IMR-90 (cell line): ENCODE results near the gene TFE3. TPM values are rescaled to one million over a fixed set of nuclear protein-coding genes. Genes with fewer than 3 reads are reported as not detected.

ENCODE experiments used
- ATAC-seq: fragments of 200-7000 bp; cut with Tn5 transposase; 2 replicates; pipeline ENCODE4 v1.9.1; 2020; ENCODE audit warnings: low read depth, mild to moderate bottlenecking, moderate library complexity
- BruUV-seq: library from RNA; stranded (reverse); fragments of 400-500 nt; replicated peaks from 2 replicates; lab custom pipeline; 2021; lab: Mats Ljungman, UMichigan
- CTCF ChIA-PET: fragments of 300-600 bp; formaldehyde crosslinking; extraction: SDS; loops from one replicate; lab custom pipeline; 2021; ENCODE audit warnings: antibody characterized with exemption; lab: Yijun Ruan, JAX
- POLR2A ChIA-PET: fragments of 300-600 bp; sonication (Branson Sonifier 250); formaldehyde crosslinking; loops from one replicate; lab custom pipeline; 2022; ENCODE audit warnings: antibody characterized with exemption; ENCODE audit not compliant: unreplicated experiment; lab: Charles Lee
- DNase-seq: peaks from one replicate; pipeline ENCODE4 v3.0.0; 2013
- H2AFZ ChIP-seq: replicated peaks from 2 replicates; pipeline ENCODE3; 2013; ENCODE audit warnings: low read length, mild to moderate bottlenecking; ENCODE audit not compliant: poor library complexity
- H2AK5ac ChIP-seq: 2 replicates; pipeline ENCODE4 v1.6.1; 2013; ENCODE audit warnings: low read depth, low read length, inconsistent platforms
- H2AK9ac ChIP-seq: replicated peaks from 2 replicates; pipeline ENCODE3; 2013; ENCODE audit warnings: mild to moderate bottlenecking, low read depth, low read length, moderate library complexity; ENCODE audit not compliant: poor library complexity
- H2BK120ac ChIP-seq: 2 replicates; pipeline ENCODE4 v1.6.1; 2013; ENCODE audit warnings: low read depth, low read length, inconsistent platforms
- H2BK15ac ChIP-seq: 3 replicates; pipeline ENCODE4 v1.6.1; 2013; ENCODE audit warnings: low read depth, low read length, inconsistent platforms
- H2BK20ac ChIP-seq: 2 replicates; pipeline ENCODE4 v1.6.1; 2013; ENCODE audit warnings: low read depth, mild to moderate bottlenecking, inconsistent platforms, low read length, moderate library complexity
- H2BK5ac ChIP-seq: 2 replicates; pipeline ENCODE4 v1.6.1; 2013; ENCODE audit warnings: mild to moderate bottlenecking, low read depth, low read length, inconsistent platforms; ENCODE audit not compliant: poor library complexity, severe bottlenecking
- H3K14ac ChIP-seq: replicated peaks from 2 replicates; pipeline ENCODE4 v1.6.1; 2013; ENCODE audit warnings: low read depth, low read length, inconsistent platforms
- H3K18ac ChIP-seq: 2 replicates; pipeline ENCODE4 v1.6.1; 2013; ENCODE audit warnings: low read depth, low read length, control low read depth
- H3K23ac ChIP-seq: 2 replicates; pipeline ENCODE4 v1.6.1; 2013; ENCODE audit warnings: low read depth, low read length, inconsistent platforms
- H3K27ac ChIP-seq: 2 replicates; pipeline ENCODE4 v1.5.1; 2013; ENCODE audit warnings: mild to moderate bottlenecking, control low read depth, low read length; ENCODE audit not compliant: insufficient read depth
- H3K27me3 ChIP-seq: 2 replicates; pipeline ENCODE4 v1.6.1; 2013; ENCODE audit warnings: low read length; ENCODE audit not compliant: control insufficient read depth, insufficient read depth
- H3K36me3 ChIP-seq: 2 replicates; pipeline ENCODE4 v1.6.1; 2013; ENCODE audit warnings: low read length, mixed read lengths; ENCODE audit not compliant: control insufficient read depth, insufficient read depth
- H3K4ac ChIP-seq: 2 replicates; pipeline ENCODE4 v1.6.1; 2013; ENCODE audit warnings: low read depth, low read length, inconsistent platforms
- H3K4me1 ChIP-seq: 2 replicates; pipeline ENCODE4 v1.6.1; 2013; ENCODE audit warnings: low read length, mixed read lengths; ENCODE audit not compliant: control insufficient read depth, insufficient read depth
- H3K4me2 ChIP-seq: 2 replicates; pipeline ENCODE4 v1.6.1; 2013; ENCODE audit warnings: low read depth, mild to moderate bottlenecking, control low read depth, low read length, moderate library complexity
- H3K4me3 ChIP-seq: 2 replicates; pipeline ENCODE4 v1.5.1; 2013; ENCODE audit warnings: low read depth, mild to moderate bottlenecking, control low read depth, low read length, moderate library complexity; ENCODE audit not compliant: insufficient read depth
- H3K56ac ChIP-seq: 2 replicates; pipeline ENCODE4 v1.6.1; 2013; ENCODE audit warnings: low read length, inconsistent platforms; ENCODE audit not compliant: insufficient read depth; ENCODE audit errors: extremely low read depth
- H3K79me1 ChIP-seq, 2 experiments: 2 replicates each; pipeline ENCODE4 v1.6.1; 2013; ENCODE audit warnings: low read length in 2 of 2, inconsistent platforms in 1 of 2, low read depth in 1 of 2
- H3K9ac ChIP-seq: 2 replicates; pipeline ENCODE4 v1.6.1; 2013; ENCODE audit warnings: low read depth, low read length, control low read depth
- H3K9me1 ChIP-seq: 2 replicates; pipeline ENCODE4 v1.6.1; 2013; ENCODE audit warnings: low read length, inconsistent platforms; ENCODE audit not compliant: insufficient read depth
- H3K9me3 ChIP-seq: 2 replicates; pipeline ENCODE4 v1.6.1; 2013; ENCODE audit warnings: low read length; ENCODE audit not compliant: control insufficient read depth, insufficient read depth
- H4K20me1 ChIP-seq: 2 replicates; pipeline ENCODE4 v1.6.1; 2013; ENCODE audit warnings: low read length, inconsistent platforms; ENCODE audit not compliant: insufficient read depth
- H4K5ac ChIP-seq: 2 replicates; pipeline ENCODE4 v1.6.1; 2013; ENCODE audit warnings: mild to moderate bottlenecking, low read depth, low read length, control low read depth
- H4K8ac ChIP-seq, 2 experiments: 2 replicates each; pipeline ENCODE4 v1.6.1; 2013; ENCODE audit warnings: low read depth in 2 of 2, low read length in 2 of 2, control low read depth in 1 of 2, inconsistent platforms in 1 of 2
- H4K91ac ChIP-seq: 2 replicates; pipeline ENCODE4 v1.6.1; 2013; ENCODE audit warnings: low read depth, low read length, inconsistent platforms; ENCODE audit not compliant: insufficient read depth
- BHLHE40 ChIP-seq: fragments of 150-350 bp; IDR thresholded peaks from 2 replicates; pipeline ENCODE4 v1.6.1; 2016; ENCODE audit warnings: mild to moderate bottlenecking, low read depth, low read length
- CEBPB ChIP-seq: IDR thresholded peaks from 2 replicates; pipeline ENCODE4 v1.6.1; 2012; ENCODE audit warnings: low read depth, low read length, improper control_type of control experiment
- FOS ChIP-seq: fragments of 150-350 bp; IDR thresholded peaks from 2 replicates; pipeline ENCODE4 v1.6.1; 2016; ENCODE audit warnings: low read depth, low read length
- MAZ ChIP-seq: IDR thresholded peaks from 2 replicates; pipeline ENCODE4 v1.6.1; 2012; ENCODE audit warnings: low read depth, mild to moderate bottlenecking, low read length, improper control_type of control experiment, moderate library complexity, borderline replicate concordance
- MXI1 ChIP-seq: IDR thresholded peaks from 2 replicates; pipeline ENCODE4 v1.6.1; 2012; ENCODE audit warnings: low read depth, mild to moderate bottlenecking, low read length, moderate library complexity, borderline replicate concordance
- POLR2A ChIP-seq: IDR thresholded peaks from 2 replicates; pipeline ENCODE4 v1.6.1; 2012; ENCODE audit warnings: mild to moderate bottlenecking, low read depth, low read length
- RCOR1 ChIP-seq: IDR thresholded peaks from 2 replicates; pipeline ENCODE4 v1.6.1; 2012; ENCODE audit warnings: mild to moderate bottlenecking, low read length, improper control_type of control experiment; ENCODE audit not compliant: insufficient replicate concordance
- SMC3 ChIP-seq: fragments of 150-350 bp; IDR thresholded peaks from 2 replicates; pipeline ENCODE4 v1.6.1; 2016; ENCODE audit warnings: low read depth, mild to moderate bottlenecking, antibody characterized with exemption, low read length, moderate library complexity
- WGBS, 2 experiments: methylation state at CpG; one replicate each; pipeline versions ENCODE4 v1.1.5 to v1.1.7; 2013; ENCODE audit warnings: missing lambda C conversion rate in 2 of 2; ENCODE audit not compliant: insufficient read length in 1 of 2; ENCODE audit errors: extremely low coverage in 2 of 2; 5-methylcytosine and 5-hydroxymethylcytosine counted together
- dilution Hi-C: fragments of 300-500 bp; cut with HindIII; formaldehyde crosslinking; loops from one replicate; pipeline ENCODE4 v1.14.3; 2018; ENCODE audit warnings: low sequenced_read_pairs; ENCODE audit not compliant: unreplicated experiment
- in situ Hi-C: fragments of 300-500 bp; cut with MboI; formaldehyde crosslinking; loops from 3 replicates; pipeline ENCODE4 v1.14.3; 2019; ENCODE audit warnings: low sequenced_read_pairs, inconsistent platforms, mixed read lengths
- intact Hi-C: fragments of 100-400 bp; cut with micrococcal nuclease; formaldehyde crosslinking; loops from 2 replicates; pipeline ENCODE4 v1.10.0; 2022
- polyA plus RNA-seq, 3 experiments: library from polyadenylated mRNA; depleted of rRNA; stranded (reverse); fragments of >200 nt; gene quantifications; 2 replicates each; pipeline ENCODE4 v1.2.3, GENCODE V29; 2012; ENCODE audit warnings: low replicate concordance in 1 of 3
- total RNA-seq: library from RNA; depleted of rRNA; stranded (reverse); fragments of >200 nt; gene quantifications from 2 replicates; pipeline ENCODE4 v1.2.3, GENCODE V29; 2012
- TF ChIP-seq, protein P1 (sequence below): fragments of 150-350 bp; IDR thresholded peaks from 2 replicates; pipeline ENCODE4 v1.6.1; 2017; ENCODE audit warnings: mild to moderate bottlenecking, antibody characterized with exemption, low read length, low read depth
- TF ChIP-seq, protein P2 (sequence below): conservative IDR thresholded peaks from 2 replicates; pipeline ENCODE4 v1.5.1; 2012; ENCODE audit warnings: mild to moderate bottlenecking, low read depth, low read length, improper control_type of control experiment
- TF ChIP-seq, protein P3 (sequence below): fragments of 150-350 bp; IDR thresholded peaks from 2 replicates; pipeline ENCODE4 v1.6.1; 2016; ENCODE audit warnings: low read depth, mild to moderate bottlenecking, low read length, moderate library complexity, borderline replicate concordance

The TFE3 gene
- total and polyA plus RNA-seq, 2 of the 4 experiments (the other 2 are of a cell fraction) = 24.4 to 40.5 TPM

GRCh38 chrX:49073601-49074575 lies 30.7 kb upstream of the TFE3 start, which contains the start of gene PRAF2:
TSS of gene PRAF2 (minus strand) at chrX:49074002. CDS start at chrX:49073987, 15 bp downstream.
- Histone ChIP-seq H3K9me3 (no peaks in the 10 kb centered on the region), H3K14ac (peak within 1 kb of the TSS; percentile 82), H2AK5ac (peak within 1 kb of the TSS; percentile 91), H2BK120ac (no peak within 1 kb of the TSS; the same call in 1 of the 2 replicates), H4K8ac (peak within 1 kb of the TSS; percentile 80 to 91), H2BK20ac (no peak within 1 kb of the TSS), H3K9ac (peak within 1 kb of the TSS; percentile 73), H4K91ac (peak within 1 kb of the TSS; percentile 58), H4K5ac (peak within 1 kb of the TSS; percentile 62), H3K4me1 (peaks cover under 1% of the 10 kb centered on the region; the same call in 1 of the 2 replicates), H3K56ac (peak within 1 kb of the TSS; percentile 56), H2BK5ac (peak within 1 kb of the TSS; percentile 87), H3K23ac (peak within 1 kb of the TSS; percentile 80), H3K36me3 (peaks cover 16% of the 10 kb centered on the region), H4K20me1 (no peaks in the 10 kb centered on the region), H2AK9ac (peak within 1 kb of the TSS; percentile 98), H3K27ac (peak within 1 kb of the TSS; percentile 77), H3K18ac (no peak within 1 kb of the TSS), H3K4me2 (peak within 1 kb of the TSS; percentile 92), H2AFZ (peak within 1 kb of the TSS; percentile 94), H3K4ac (peak within 1 kb of the TSS; percentile 90), H3K9me1 (0 out of 2 replicates have a peak, but pooled peaks cover 5% of the 10 kb centered on the region), H2BK15ac (no peak within 1 kb of the TSS), H3K4me3 (peak within 1 kb of the TSS; percentile 85), H3K27me3 (no peaks in the 10 kb centered on the region), H3K79me1 (peaks cover 3 to 33% of the 10 kb centered on the region in 2 experiments; a peak in 3 of 4 replicates)
- dilution Hi-C loops = no loop called here
- TF ChIP-seq FOS (no peak), MXI1 (no peak; the same call in 1 of the 2 replicates), POLR2A (peak; percentile 75; the same call in 1 of the 2 replicates), MAZ (peak; percentile 60; the same call in 1 of the 2 replicates), CEBPB (peak; percentile 87), BHLHE40 (peak; percentile 81), RCOR1 (no peak), SMC3 (no peak)
- TF ChIP-seq, protein P1, sequence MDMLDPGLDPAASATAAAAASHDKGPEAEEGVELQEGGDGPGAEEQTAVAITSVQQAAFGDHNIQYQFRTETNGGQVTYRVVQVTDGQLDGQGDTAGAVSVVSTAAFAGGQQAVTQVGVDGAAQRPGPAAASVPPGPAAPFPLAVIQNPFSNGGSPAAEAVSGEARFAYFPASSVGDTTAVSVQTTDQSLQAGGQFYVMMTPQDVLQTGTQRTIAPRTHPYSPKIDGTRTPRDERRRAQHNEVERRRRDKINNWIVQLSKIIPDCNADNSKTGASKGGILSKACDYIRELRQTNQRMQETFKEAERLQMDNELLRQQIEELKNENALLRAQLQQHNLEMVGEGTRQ = peak; percentile 92
- TF ChIP-seq, protein P2, sequence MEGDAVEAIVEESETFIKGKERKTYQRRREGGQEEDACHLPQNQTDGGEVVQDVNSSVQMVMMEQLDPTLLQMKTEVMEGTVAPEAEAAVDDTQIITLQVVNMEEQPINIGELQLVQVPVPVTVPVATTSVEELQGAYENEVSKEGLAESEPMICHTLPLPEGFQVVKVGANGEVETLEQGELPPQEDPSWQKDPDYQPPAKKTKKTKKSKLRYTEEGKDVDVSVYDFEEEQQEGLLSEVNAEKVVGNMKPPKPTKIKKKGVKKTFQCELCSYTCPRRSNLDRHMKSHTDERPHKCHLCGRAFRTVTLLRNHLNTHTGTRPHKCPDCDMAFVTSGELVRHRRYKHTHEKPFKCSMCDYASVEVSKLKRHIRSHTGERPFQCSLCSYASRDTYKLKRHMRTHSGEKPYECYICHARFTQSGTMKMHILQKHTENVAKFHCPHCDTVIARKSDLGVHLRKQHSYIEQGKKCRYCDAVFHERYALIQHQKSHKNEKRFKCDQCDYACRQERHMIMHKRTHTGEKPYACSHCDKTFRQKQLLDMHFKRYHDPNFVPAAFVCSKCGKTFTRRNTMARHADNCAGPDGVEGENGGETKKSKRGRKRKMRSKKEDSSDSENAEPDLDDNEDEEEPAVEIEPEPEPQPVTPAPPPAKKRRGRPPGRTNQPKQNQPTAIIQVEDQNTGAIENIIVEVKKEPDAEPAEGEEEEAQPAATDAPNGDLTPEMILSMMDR = no peak
- TF ChIP-seq, protein P3, sequence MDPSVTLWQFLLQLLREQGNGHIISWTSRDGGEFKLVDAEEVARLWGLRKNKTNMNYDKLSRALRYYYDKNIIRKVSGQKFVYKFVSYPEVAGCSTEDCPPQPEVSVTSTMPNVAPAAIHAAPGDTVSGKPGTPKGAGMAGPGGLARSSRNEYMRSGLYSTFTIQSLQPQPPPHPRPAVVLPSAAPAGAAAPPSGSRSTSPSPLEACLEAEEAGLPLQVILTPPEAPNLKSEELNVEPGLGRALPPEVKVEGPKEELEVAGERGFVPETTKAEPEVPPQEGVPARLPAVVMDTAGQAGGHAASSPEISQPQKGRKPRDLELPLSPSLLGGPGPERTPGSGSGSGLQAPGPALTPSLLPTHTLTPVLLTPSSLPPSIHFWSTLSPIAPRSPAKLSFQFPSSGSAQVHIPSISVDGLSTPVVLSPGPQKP = no peak
- intact Hi-C loops = loop anchor here (1.0 to 10.0 kb wide), 2 partner anchors 31 to 91 kb away; partner anchors contain the start of genes MAGIX and TFE3
- in situ Hi-C loops = loop anchor here (25.0 kb wide), 1 partner anchor 112 kb away; the partner anchor contains the start of genes KCND1 and OTUD5
- peak; percentile 89 for ATAC-seq
- no TSS peak for BruUV-seq
- peak; percentile 89 for DNase-seq
- CTCF ChIA-PET = no interaction called here
- 29% methylated on average over 5 of the region's 61 CpGs; no CpG with 5 or more reads in 1 of the 2 experiments for WGBS, 2 experiments
- POLR2A ChIA-PET = interaction anchor here (0.6 kb wide), 1 partner anchor 21 kb away, joined by 3 read pairs; no protein-coding TSS in a partner anchor
